A673 (cell line): ENCODE results near the gene ORAI3.

Experiments
- EZH2 ChIP-seq: fragments of 200-600 bp; sonication (generic); IDR thresholded peaks from 2 replicates; pipeline ENCODE4 v1.6.1; 2017; ENCODE audit warnings: borderline replicate concordance, low read depth, mild to moderate bottlenecking, mixed read lengths, antibody characterized with exemption, low read length; ENCODE audit not compliant: poor library complexity, severe bottlenecking
- TF ChIP-seq, protein P1 (sequence below): fragments of 300-800, 200-600 bp; sonication (generic); conservative IDR thresholded peaks from 2 replicates; pipeline ENCODE4 v1.5.1; 2017; ENCODE audit warnings: low read depth, mild to moderate bottlenecking, antibody characterized with exemption, low read length, moderate library complexity, mixed read lengths

DNA sequence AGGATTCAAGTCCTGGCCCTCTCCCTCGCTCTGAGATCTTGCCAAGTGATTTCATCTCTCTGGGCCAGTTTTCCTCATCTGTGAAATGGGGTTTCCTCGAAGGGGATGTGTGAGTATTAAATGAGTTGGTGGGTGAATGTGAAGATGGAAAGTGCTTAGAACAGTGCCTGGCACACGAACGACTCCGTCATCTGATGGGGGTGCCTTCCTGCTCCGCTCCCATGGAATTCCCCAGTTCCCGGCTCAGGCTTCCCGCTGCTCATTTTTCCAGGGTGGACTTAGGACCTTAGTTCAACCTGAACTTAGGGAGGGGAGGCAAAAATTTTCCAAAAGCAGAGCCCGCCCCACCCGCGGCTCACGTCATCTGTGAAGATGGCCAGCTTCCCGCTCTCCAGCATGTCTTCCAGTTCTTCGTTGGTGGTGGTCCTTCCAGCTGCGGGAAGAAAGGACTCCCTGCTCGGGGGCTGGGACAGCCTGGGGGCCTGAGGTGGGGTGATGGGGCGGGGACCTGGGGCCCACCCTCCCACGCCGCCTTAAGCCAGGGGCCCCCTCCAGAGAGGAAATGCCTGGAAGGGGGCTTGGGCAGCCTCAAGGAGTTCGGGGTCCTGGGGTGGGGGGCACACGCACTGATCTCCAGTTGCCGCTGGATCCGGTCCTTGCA is 47.6 kb downstream of the ORAI3 start:
- TF ChIP-seq, protein P1, sequence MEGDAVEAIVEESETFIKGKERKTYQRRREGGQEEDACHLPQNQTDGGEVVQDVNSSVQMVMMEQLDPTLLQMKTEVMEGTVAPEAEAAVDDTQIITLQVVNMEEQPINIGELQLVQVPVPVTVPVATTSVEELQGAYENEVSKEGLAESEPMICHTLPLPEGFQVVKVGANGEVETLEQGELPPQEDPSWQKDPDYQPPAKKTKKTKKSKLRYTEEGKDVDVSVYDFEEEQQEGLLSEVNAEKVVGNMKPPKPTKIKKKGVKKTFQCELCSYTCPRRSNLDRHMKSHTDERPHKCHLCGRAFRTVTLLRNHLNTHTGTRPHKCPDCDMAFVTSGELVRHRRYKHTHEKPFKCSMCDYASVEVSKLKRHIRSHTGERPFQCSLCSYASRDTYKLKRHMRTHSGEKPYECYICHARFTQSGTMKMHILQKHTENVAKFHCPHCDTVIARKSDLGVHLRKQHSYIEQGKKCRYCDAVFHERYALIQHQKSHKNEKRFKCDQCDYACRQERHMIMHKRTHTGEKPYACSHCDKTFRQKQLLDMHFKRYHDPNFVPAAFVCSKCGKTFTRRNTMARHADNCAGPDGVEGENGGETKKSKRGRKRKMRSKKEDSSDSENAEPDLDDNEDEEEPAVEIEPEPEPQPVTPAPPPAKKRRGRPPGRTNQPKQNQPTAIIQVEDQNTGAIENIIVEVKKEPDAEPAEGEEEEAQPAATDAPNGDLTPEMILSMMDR, result no peak
- TF ChIP-seq EZH2, result no peak
